ENCODE data around the gene NAA80.

Gene NAA80

GRCh38 chr3:50268703-50269451 lies 30.3 kb downstream of the NAA80 start, which contains the start of gene SEMA3B:
Gene SEMA3B (plus strand): TSS chr3:50269147. CDS start chr3:50269241, 94 bp downstream.
- H3K36me3 ChIP-seq, result no peaks in the 10 kb centered on the region
- H3K27ac ChIP-seq, result no peak within 1 kb of the TSS
- H3K4me3 ChIP-seq (ENCODE audit: low read depth, low read length), result no peak within 1 kb of the TSS
- H3K27me3 ChIP-seq (ENCODE audit: insufficient read depth, low read depth, severe bottlenecking), result peaks cover 6% of the 10 kb centered on the region
- no peak for TF ChIP-seq CTCF (IDR thresholded peaks at IDR 0.05; ENCODE audit: low read depth, low read length)
- no peak for DNase-seq
- no peaks in the 10 kb centered on the region for H3K9me3 ChIP-seq (ENCODE audit: severe bottlenecking)

GRCh38 chr3:50268276-50268675 lies 30.9 kb downstream of the NAA80 start:
- no peak for TF ChIP-seq CTCF (IDR thresholded peaks at IDR 0.05; ENCODE audit: low read depth, low read length)
- no peaks in the 10 kb centered on the region for H3K36me3 ChIP-seq
- H3K27ac ChIP-seq, result no peak overlapping the region

GRCh38 chr3:50267280-50267913 lies 31.8 kb downstream of the NAA80 start:
- DNase-seq, result peak; percentile 63
- H3K27me3 ChIP-seq (ENCODE audit: insufficient read depth, low read depth, severe bottlenecking), result no peaks in the 10 kb centered on the region
- no peaks in the 10 kb centered on the region for H3K9me3 ChIP-seq (ENCODE audit: severe bottlenecking)
- peak overlapping the region; percentile 42 for H3K27ac ChIP-seq
- no peaks in the 10 kb centered on the region; the same call in 1 of the 2 replicates for H3K36me3 ChIP-seq
- peak overlapping the region; percentile 26 for H3K4me3 ChIP-seq (ENCODE audit: low read depth, low read length)
- no peak for TF ChIP-seq CTCF (IDR thresholded peaks at IDR 0.05; ENCODE audit: low read depth, low read length)

More at GRCh38 chr3:50268276-50268675, 30.9 kb downstream of the NAA80 start:
- Histone ChIP-seq H3K9me3 (ENCODE audit: severe bottlenecking) (no peaks in the 10 kb centered on the region), H3K4me3 (ENCODE audit: low read depth, low read length) (no peak overlapping the region), H3K27me3 (ENCODE audit: insufficient read depth, low read depth, severe bottlenecking) (peaks cover 4% of the 10 kb centered on the region)
- no peak for DNase-seq

- peak overlapping the region; percentile 26; the same call in 1 of the 2 replicates for H3K4me3 ChIP-seq (ENCODE audit: low read depth, low read length)
- no peaks in the 10 kb centered on the region for H3K9me3 ChIP-seq (ENCODE audit: severe bottlenecking)
- no peaks in the 10 kb centered on the region for H3K27me3 ChIP-seq (ENCODE audit: insufficient read depth, low read depth, severe bottlenecking)
- H3K36me3 ChIP-seq, result no peaks in the 10 kb centered on the region; the same call in 1 of the 2 replicates
- H3K27ac ChIP-seq, result peak overlapping the region; percentile 42
- no peak for TF ChIP-seq CTCF (IDR thresholded peaks at IDR 0.05; ENCODE audit: low read depth, low read length)
- no peak for DNase-seq
Measured at GRCh38 chr3:50266836-50267235, 32.4 kb downstream of the NAA80 start.

GRCh38 chr3:50266017-50266416 lies 33.2 kb downstream of the NAA80 start:
- H3K36me3 ChIP-seq, result no peaks in the 10 kb centered on the region; the same call in 1 of the 2 replicates
- no peak for TF ChIP-seq CTCF (IDR thresholded peaks at IDR 0.05; ENCODE audit: low read depth, low read length)
- no peak for DNase-seq
- H3K4me3 ChIP-seq (ENCODE audit: low read depth, low read length), result no peak overlapping the region
- no peaks in the 10 kb centered on the region for H3K27me3 ChIP-seq (ENCODE audit: insufficient read depth, low read depth, severe bottlenecking)
- H3K27ac ChIP-seq, result no peak overlapping the region
- H3K9me3 ChIP-seq (ENCODE audit: severe bottlenecking), result no peaks in the 10 kb centered on the region

Data from WERI-Rb-1 (cell line).